Right ventricle myocardium superior (tissue), 1 donor: ENCODE data around the gene TTLL8. TPM values are rescaled to one million over a fixed set of nuclear protein-coding genes. Genes with fewer than 3 reads are reported as not detected.

Source experiments
- ATAC-seq: fragments of 200-7000 bp; cut with Tn5 transposase; one replicate; pipeline ENCODE4 v1.9.1; 2020; ENCODE audit warnings: mild to moderate bottlenecking; ENCODE audit not compliant: poor library complexity
- DNase-seq: peaks from one replicate; pipeline ENCODE4 v3.0.0-alpha.2; 2020
- intact Hi-C: fragments of 100-400 bp; cut with DNase I; formaldehyde crosslinking; loops from one replicate; pipeline ENCODE4 v1.11.2; 2022
- total RNA-seq: library from RNA; stranded (reverse); fragmentation: NEBNext Ultra II Directional; extraction: Animal tissue kit (Norgen Biotek cat#: 25700); gene quantifications from one replicate; pipeline ENCODE4 v1.2.1, GENCODE V29; 2021
- donor health status: DM: no; HTN: yes; CAD: no; lungs with severe emphysema.

TTLL8 gene
- total RNA-seq, 1 donor from 2014 or later, result not detected

GRCh38 chr22:49979587-49980264 lies 78.4 kb downstream of the TTLL8 start:
- intact Hi-C loops, result no loop called here

GRCh38 chr22:49977578-49977977 lies 80.5 kb downstream of the TTLL8 start:
- no peak for DNase-seq
- no peak for ATAC-seq
- intact Hi-C loops, result no loop called here

More at GRCh38 chr22:49979587-49980264, 78.4 kb downstream of the TTLL8 start:
- peak; percentile 35 for DNase-seq
- ATAC-seq, result peak; percentile 60

- DNase-seq (no peak), ATAC-seq (no peak)
- intact Hi-C loops, result no loop called here
These were observed 81.5 kb downstream of the TTLL8 start for GRCh38 chr22:49976439-49977175.

GRCh38 chr22:49975543-49976389 lies 82.3 kb downstream of the TTLL8 start:
- ATAC-seq, result no peak
- intact Hi-C loops, result no loop called here
- DNase-seq, result peak; percentile 40

- ATAC-seq (no peak), DNase-seq (no peak)
- intact Hi-C loops, result loop anchor here (5.0 kb wide), 1 partner anchor 41 kb away; no protein-coding TSS in a partner anchor
These were observed 84.8 kb downstream of the TTLL8 start for GRCh38 chr22:49973018-49973961.

- no peak for ATAC-seq
- intact Hi-C loops, result loop anchor here (5.0 kb wide), 1 partner anchor 40 kb away; no protein-coding TSS in a partner anchor
- DNase-seq, result peak; percentile 50
These were observed 85.7 kb downstream of the TTLL8 start for GRCh38 chr22:49972163-49973017.

GRCh38 chr22:49971232-49972162 lies 86.6 kb downstream of the TTLL8 start:
- peak; percentile 74 for ATAC-seq
- intact Hi-C loops, result loop anchor here (5.0 kb wide), 1 partner anchor 39 kb away; no protein-coding TSS in a partner anchor
- DNase-seq, result peak; percentile 91

GRCh38 chr22:49970528-49971231 lies 87.4 kb downstream of the TTLL8 start:
- intact Hi-C loops, result loop anchor here (5.0 kb wide), 1 partner anchor 38 kb away; no protein-coding TSS in a partner anchor
- peak; percentile 87 for ATAC-seq
- peak; percentile 94 for DNase-seq

GRCh38 chr22:49969751-49970527 lies 88.2 kb downstream of the TTLL8 start:
- no peak for ATAC-seq
- peak; percentile 42 for DNase-seq
- intact Hi-C loops, result loop anchor here (5.0 kb wide), 1 partner anchor 38 kb away; no protein-coding TSS in a partner anchor

- ATAC-seq, result no peak
- peak; percentile 43 for DNase-seq
These were observed 89.1 kb downstream of the TTLL8 start for GRCh38 chr22:49968831-49969661.

More at GRCh38 chr22:49968831-49969661, 89.1 kb downstream of the TTLL8 start:
- intact Hi-C loops, result no loop called here
